H1 (cell line): ENCODE data around the gene ATP2A3. TPM values are rescaled to one million over a fixed set of nuclear protein-coding genes. Genes with fewer than 3 reads are reported as not detected.

Source experiments
- E2F6 ChIP-seq: IDR thresholded peaks from 2 replicates; pipeline ENCODE4 v1.6.1; 2012; ENCODE audit warnings: inconsistent platforms
- TAF1 ChIP-seq: IDR thresholded peaks from 2 replicates; pipeline ENCODE4 v1.6.1; 2011; ENCODE audit warnings: mild to moderate bottlenecking, low read depth, low read length
- USF2 ChIP-seq: IDR thresholded peaks from 2 replicates; pipeline ENCODE4 v1.6.1; 2011; ENCODE audit warnings: low read length, improper control_type of control experiment
- polyA plus RNA-seq, 7 experiments: library from polyadenylated mRNA; depleted of rRNA in 3 of 7; stranded (reverse) in 5 of 7; unstranded in 2 of 7; fragments of >200 nt in 5 of 7; fragments of 200-250 nt in 2 of 7; gene quantifications; 1 replicate in 5 of 7; 2 replicates in 1 of 7; 4 replicates in 1 of 7; pipeline versions ENCODE4 v1.2.1 to v1.2.3, GENCODE V29; 2011 to 2013; ENCODE audit warnings: missing spikeins in 2 of 7, mixed read lengths in 2 of 7
- total RNA-seq: library from RNA; stranded (reverse); fragmentation: NEBNext Ultra II Directional; extraction: Animal tissue kit (Norgen Biotek cat#: 25700); gene quantifications from 2 replicates; pipeline ENCODE4 v1.2.1, GENCODE V29; 2021

Gene ATP2A3
- total and polyA plus RNA-seq, 2 of the 8 experiments (the other 6 are each of a cell fraction or from before 2014, with no cell fraction given): 18.4 to 32.5 TPM

GRCh38 chr17:3953542-3953941 lies 10.7 kb downstream of the ATP2A3 start (continued):
- TF ChIP-seq USF2 (no peak), E2F6 (no peak), TAF1 (no peak)
